ENCODE data around the gene NEAT1. TPM values are rescaled to one million over a fixed set of nuclear protein-coding genes. Genes with fewer than 3 reads are reported as not detected.

Gene NEAT1
- polyA plus RNA-seq, 1 experiment = 72.3 TPM

GRCh38 chr11:65377036-65377435 is 45.6 kb upstream of the NEAT1 start:
- CTCF ChIA-PET = no interaction called here
- TF ChIP-seq, protein P1, sequence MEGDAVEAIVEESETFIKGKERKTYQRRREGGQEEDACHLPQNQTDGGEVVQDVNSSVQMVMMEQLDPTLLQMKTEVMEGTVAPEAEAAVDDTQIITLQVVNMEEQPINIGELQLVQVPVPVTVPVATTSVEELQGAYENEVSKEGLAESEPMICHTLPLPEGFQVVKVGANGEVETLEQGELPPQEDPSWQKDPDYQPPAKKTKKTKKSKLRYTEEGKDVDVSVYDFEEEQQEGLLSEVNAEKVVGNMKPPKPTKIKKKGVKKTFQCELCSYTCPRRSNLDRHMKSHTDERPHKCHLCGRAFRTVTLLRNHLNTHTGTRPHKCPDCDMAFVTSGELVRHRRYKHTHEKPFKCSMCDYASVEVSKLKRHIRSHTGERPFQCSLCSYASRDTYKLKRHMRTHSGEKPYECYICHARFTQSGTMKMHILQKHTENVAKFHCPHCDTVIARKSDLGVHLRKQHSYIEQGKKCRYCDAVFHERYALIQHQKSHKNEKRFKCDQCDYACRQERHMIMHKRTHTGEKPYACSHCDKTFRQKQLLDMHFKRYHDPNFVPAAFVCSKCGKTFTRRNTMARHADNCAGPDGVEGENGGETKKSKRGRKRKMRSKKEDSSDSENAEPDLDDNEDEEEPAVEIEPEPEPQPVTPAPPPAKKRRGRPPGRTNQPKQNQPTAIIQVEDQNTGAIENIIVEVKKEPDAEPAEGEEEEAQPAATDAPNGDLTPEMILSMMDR (IDR thresholded peaks at IDR 0.05; ENCODE audit: low read depth, low read length) = no peak
- H3K27ac ChIP-seq (ENCODE audit: low read depth, low read length) = no peak overlapping the region

GRCh38 chr11:65377777-65378176 is 44.8 kb upstream of the NEAT1 start:
- Histone ChIP-seq H3K27ac (ENCODE audit: low read depth, low read length) (no peak overlapping the region), H3K9me3 (ENCODE audit: control insufficient read depth, insufficient read depth, low read length) (no peaks in the 10 kb centered on the region), H3K27me3 (ENCODE audit: control insufficient read depth, insufficient read depth, low read length) (no peaks in the 10 kb centered on the region), H3K4me3 (ENCODE audit: low read depth, low read length) (no peak overlapping the region)
- ChIA-PET CTCF (interaction anchor here (1.6 kb wide), 1 partner anchor 39 kb away, joined by 5 read pairs; no protein-coding TSS in a partner anchor), POLR2A (interaction anchor here (0.8 kb wide), 1 partner anchor 45 kb away, joined by 3 read pairs; no protein-coding TSS in a partner anchor)
- DNase-seq (ENCODE audit: low read depth, low spot score) = no peak
- TF ChIP-seq, protein P1 (IDR thresholded peaks at IDR 0.05; ENCODE audit: low read depth, low read length) = no peak

More at GRCh38 chr11:65377036-65377435, 45.6 kb upstream of the NEAT1 start:
- Histone ChIP-seq H3K4me3 (ENCODE audit: low read depth, low read length) (no peak overlapping the region), H3K27me3 (ENCODE audit: control insufficient read depth, insufficient read depth, low read length) (no peaks in the 10 kb centered on the region), H3K9me3 (ENCODE audit: control insufficient read depth, insufficient read depth, low read length) (no peaks in the 10 kb centered on the region)
- DNase-seq (ENCODE audit: low read depth, low spot score) = no peak
- POLR2A ChIA-PET = no interaction called here

- POLR2A ChIA-PET = interaction anchor here (0.8 to 1.3 kb wide), 2 partner anchors 45 to 130 kb away, joined by 3 to 4 read pairs; no protein-coding TSS in a partner anchor
- CTCF ChIA-PET = interaction anchor here (1.6 kb wide), 1 partner anchor 38 kb away, joined by 5 read pairs; no protein-coding TSS in a partner anchor
These were observed 44.2 kb upstream of the NEAT1 start for GRCh38 chr11:65378208-65378927.

DNA sequence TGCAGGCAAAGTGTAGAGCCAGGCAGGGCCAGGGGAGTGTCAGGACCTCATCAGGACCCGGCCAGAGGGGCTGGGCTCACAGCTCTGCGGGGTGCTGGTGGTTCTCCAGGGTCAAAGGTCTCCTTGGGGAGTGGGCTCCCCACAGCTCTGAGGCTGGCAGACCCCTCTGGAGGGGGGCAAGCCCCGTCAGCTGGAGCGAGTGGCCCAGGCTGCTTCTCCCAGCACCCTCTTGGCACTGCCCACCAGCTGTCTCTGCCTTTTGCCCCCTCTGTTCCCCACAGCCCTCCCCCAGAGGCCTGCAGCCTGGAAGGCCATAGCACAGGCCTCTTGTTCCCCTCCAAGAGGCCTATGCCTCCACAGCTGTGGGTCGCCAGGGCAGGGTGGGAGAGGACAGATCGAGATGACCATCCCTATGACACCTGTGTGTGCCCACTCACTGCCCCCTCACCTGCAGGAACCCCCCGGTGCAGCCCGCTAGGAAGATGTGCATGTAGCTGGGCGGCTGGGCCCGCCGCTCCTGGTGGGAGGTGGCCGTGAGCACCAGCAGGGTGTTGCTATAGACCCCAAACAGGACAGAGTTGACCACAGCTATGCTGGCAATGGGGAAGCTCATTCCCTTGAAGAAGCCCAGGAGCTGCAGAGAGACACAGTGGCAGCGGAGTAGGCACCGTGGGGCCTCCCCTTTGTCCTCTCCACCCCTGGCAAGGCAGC is 43.5 kb upstream of the NEAT1 start:
- Histone ChIP-seq H3K27ac (ENCODE audit: low read depth, low read length) (no peak overlapping the region), H3K9me3 (ENCODE audit: control insufficient read depth, insufficient read depth, low read length) (no peaks in the 10 kb centered on the region), H3K27me3 (ENCODE audit: control insufficient read depth, insufficient read depth, low read length) (no peaks in the 10 kb centered on the region), H3K4me3 (ENCODE audit: low read depth, low read length) (no peak overlapping the region)
- DNase-seq (ENCODE audit: low read depth, low spot score) = no peak
- ChIA-PET POLR2A (interaction anchor here (1.3 to 5.2 kb wide), 2 partner anchors 44 to 129 kb away, joined by 4 to 50 read pairs; partner anchors contain the start of gene NEAT1), CTCF (interaction anchor here (1.6 kb wide), 1 partner anchor 37 kb away, joined by 5 read pairs; no protein-coding TSS in a partner anchor)
- TF ChIP-seq, protein P1 (IDR thresholded peaks at IDR 0.05; ENCODE audit: low read depth, low read length) = no peak

More at GRCh38 chr11:65378208-65378927, 44.2 kb upstream of the NEAT1 start:
- Histone ChIP-seq H3K9me3 (ENCODE audit: control insufficient read depth, insufficient read depth, low read length) (no peaks in the 10 kb centered on the region), H3K27me3 (ENCODE audit: control insufficient read depth, insufficient read depth, low read length) (no peaks in the 10 kb centered on the region), H3K4me3 (ENCODE audit: low read depth, low read length) (no peak overlapping the region), H3K27ac (ENCODE audit: low read depth, low read length) (no peak overlapping the region)
- TF ChIP-seq, protein P1 (IDR thresholded peaks at IDR 0.05; ENCODE audit: low read depth, low read length) = no peak
- no peak for DNase-seq (ENCODE audit: low read depth, low spot score)
